Measurements from ENCODE around the gene ABHD14A. TPM values are rescaled to one million over a fixed set of nuclear protein-coding genes. Genes with fewer than 3 reads are reported as not detected.

The ABHD14A gene
- total RNA-seq, 2 experiments from 2014 or later, result 7.5 to 8.9 TPM

GRCh38 chr3:51968883-51969678 lies 5.8 kb upstream of the ABHD14A start:
- intact Hi-C loops (cut with micrococcal nuclease; ENCODE audit: unreplicated experiment), result no loop called here
- POLR2A ChIA-PET, result no interaction called here
- H3K9me2 ChIP-seq (ENCODE audit: insufficient read depth, low read length), result no peaks in the 10 kb centered on the region
- H4K20me1 ChIP-seq (ENCODE audit: insufficient read depth, low read length), result no peaks in the 10 kb centered on the region
- no peak overlapping the region for H3K27ac ChIP-seq (ENCODE audit: low read depth, low read length, poor library complexity, severe bottlenecking)
- CTCF ChIA-PET (ENCODE audit: unreplicated experiment), result interaction anchor here (0.5 to 0.6 kb wide), 2 partner anchors 14 to 25 kb away, joined by 3 to 4 read pairs; no protein-coding TSS in a partner anchor
- H3K9me3 ChIP-seq (ENCODE audit: low read length), result no peaks in the 10 kb centered on the region
- H3K4me2 ChIP-seq (ENCODE audit: low read length), result no peak overlapping the region
- no peaks in the 10 kb centered on the region for H3K79me2 ChIP-seq (ENCODE audit: insufficient read depth, low read depth, low read length)
- DNase-seq (ENCODE audit: low spot score), result no peak
- TF ChIP-seq CTCF (conservative IDR thresholded peaks at IDR 0.05; ENCODE audit: low read length), result no peak
- TF ChIP-seq EZH2phosphoT487 (IDR thresholded peaks at IDR 0.05; ENCODE audit: borderline replicate concordance, low read depth, low read length), result no peak
- H2AFZ ChIP-seq (ENCODE audit: low read length), result no peak overlapping the region
- no peaks in the 10 kb centered on the region for H3K36me3 ChIP-seq (ENCODE audit: insufficient read depth, low read length)
- H3K4me1 ChIP-seq (ENCODE audit: insufficient read depth, low read length, poor library complexity, severe bottlenecking), result peaks cover 11% of the 10 kb centered on the region
- H3K4me3 ChIP-seq (ENCODE audit: low read depth, low read length, poor library complexity, severe bottlenecking), result no peak overlapping the region
- TSS peak; percentile 75 for BruUV-seq (replicated peaks)

- TF ChIP-seq CTCF (conservative IDR thresholded peaks at IDR 0.05; ENCODE audit: low read length), result no peak
- no peak for TF ChIP-seq EZH2phosphoT487 (IDR thresholded peaks at IDR 0.05; ENCODE audit: borderline replicate concordance, low read depth, low read length)
- Histone ChIP-seq H3K79me2 (ENCODE audit: insufficient read depth, low read depth, low read length) (no peaks in the 10 kb centered on the region), H3K36me3 (ENCODE audit: insufficient read depth, low read length) (no peaks in the 10 kb centered on the region), H3K4me1 (ENCODE audit: insufficient read depth, low read length, poor library complexity, severe bottlenecking) (peaks cover 19% of the 10 kb centered on the region), H3K4me3 (ENCODE audit: low read depth, low read length, poor library complexity, severe bottlenecking) (no peak overlapping the region), H3K4me2 (ENCODE audit: low read length) (no peak overlapping the region), H3K9me2 (ENCODE audit: insufficient read depth, low read length) (no peaks in the 10 kb centered on the region), H4K20me1 (ENCODE audit: insufficient read depth, low read length) (no peaks in the 10 kb centered on the region), H2AFZ (ENCODE audit: low read length) (no peak overlapping the region), H3K27ac (ENCODE audit: low read depth, low read length, poor library complexity, severe bottlenecking) (no peak overlapping the region), H3K9me3 (ENCODE audit: low read length) (no peaks in the 10 kb centered on the region)
- POLR2A ChIA-PET, result interaction anchor here (0.6 kb wide), 1 partner anchor 176 kb away, joined by 3 read pairs; no protein-coding TSS in a partner anchor
- DNase-seq (ENCODE audit: low spot score), result no peak
- CTCF ChIA-PET (ENCODE audit: unreplicated experiment), result no interaction called here
- intact Hi-C loops (cut with micrococcal nuclease; ENCODE audit: unreplicated experiment), result no loop called here
- BruUV-seq (replicated peaks), result no TSS peak
Observed at GRCh38 chr3:51969841-51970240, 5.0 kb upstream of the ABHD14A start.

Measured in OCI-LY7 (cell line).